Measurements from ENCODE around the gene UBE2E3. TPM values are rescaled to one million over a fixed set of nuclear protein-coding genes. Genes with fewer than 3 reads are reported as not detected.

Gene UBE2E3
- total RNA-seq, 1 donor from 2014 or later: 379 TPM

GRCh38 chr2:181104512-181105115 lies 124.2 kb downstream of the UBE2E3 start:
- no peaks in the 10 kb centered on the region for H3K9me3 Mint-ChIP-seq
- H3K27me3 Mint-ChIP-seq (ENCODE audit: insufficient read depth, low read depth): no peaks in the 10 kb centered on the region

GRCh38 chr2:181105562-181105961 lies 125.2 kb downstream of the UBE2E3 start:
- Histone ChIP-seq H3F3A (ENCODE audit: low read depth) (no peaks in the 10 kb centered on the region), H3K4me2 (no peak overlapping the region), H3K9me3 (ENCODE audit: low read depth) (no peaks in the 10 kb centered on the region), H3K27me3 (no peaks in the 10 kb centered on the region), H3K4me3 (no peak overlapping the region), H3K36me3 (no peaks in the 10 kb centered on the region), H2AFZ (replicated peaks) (no peak overlapping the region), H3K79me2 (ENCODE audit: low read depth) (no peaks in the 10 kb centered on the region), H3K27ac (no peak overlapping the region), H3K4me1 (peaks cover 13% of the 10 kb centered on the region), H3K9ac (no peak overlapping the region), H4K20me1 (ENCODE audit: low read depth) (no peaks in the 10 kb centered on the region)
- no peak overlapping the region for H3K27ac Mint-ChIP-seq
- no peak for DNase-seq (ENCODE audit: low spot score)
- no peaks in the 10 kb centered on the region for H3K9me3 Mint-ChIP-seq
- no peaks in the 10 kb centered on the region for H3K36me3 Mint-ChIP-seq
- H3K27me3 Mint-ChIP-seq (ENCODE audit: insufficient read depth, low read depth): no peaks in the 10 kb centered on the region
- peaks cover 14% of the 10 kb centered on the region for H3K4me1 Mint-ChIP-seq
- TF ChIP-seq CTCF (IDR thresholded peaks at IDR 0.05): no peak
- TF ChIP-seq EZH2 (IDR thresholded peaks at IDR 0.05): no peak
- TF ChIP-seq EZH2phosphoT487 (IDR thresholded peaks at IDR 0.05): no peak
- no peak overlapping the region for H3K4me3 Mint-ChIP-seq

More at GRCh38 chr2:181104512-181105115, 124.2 kb downstream of the UBE2E3 start:
- no peaks in the 10 kb centered on the region for H3K9me3 ChIP-seq (ENCODE audit: low read depth)
- no peaks in the 10 kb centered on the region for H3K27me3 ChIP-seq
- no peaks in the 10 kb centered on the region for H3K36me3 ChIP-seq
- Mint-ChIP-seq H3K27ac (no peak overlapping the region), H3K4me1 (peaks cover 14% of the 10 kb centered on the region), H3K36me3 (no peaks in the 10 kb centered on the region), H3K4me3 (no peak overlapping the region)
- no peak overlapping the region for H3K27ac ChIP-seq
- peak; percentile 91 for TF ChIP-seq CTCF (IDR thresholded peaks at IDR 0.05)
- no peak for TF ChIP-seq EZH2 (IDR thresholded peaks at IDR 0.05)
- no peak for TF ChIP-seq EZH2phosphoT487 (IDR thresholded peaks at IDR 0.05)
- H3K9ac ChIP-seq: no peak overlapping the region
- no peak overlapping the region for H3K4me3 ChIP-seq
- H3K4me2 ChIP-seq: no peak overlapping the region
- peak overlapping the region; percentile 52 for H2AFZ ChIP-seq (replicated peaks)
- H3K79me2 ChIP-seq (ENCODE audit: low read depth): no peaks in the 10 kb centered on the region
- DNase-seq (ENCODE audit: low spot score): peak; percentile 66
- H3K4me1 ChIP-seq: peaks cover 13% of the 10 kb centered on the region
- no peaks in the 10 kb centered on the region for H3F3A ChIP-seq (ENCODE audit: low read depth)
- H4K20me1 ChIP-seq (ENCODE audit: low read depth): no peaks in the 10 kb centered on the region

- Histone ChIP-seq H3K4me3 (no peak overlapping the region), H3K27ac (no peak overlapping the region), H3K4me1 (peaks cover 13% of the 10 kb centered on the region), H3K36me3 (no peaks in the 10 kb centered on the region), H3K27me3 (no peaks in the 10 kb centered on the region), H3K79me2 (ENCODE audit: low read depth) (no peaks in the 10 kb centered on the region), H4K20me1 (ENCODE audit: low read depth) (no peaks in the 10 kb centered on the region), H3F3A (ENCODE audit: low read depth) (no peaks in the 10 kb centered on the region), H2AFZ (replicated peaks) (no peak overlapping the region), H3K9me3 (ENCODE audit: low read depth) (no peaks in the 10 kb centered on the region), H3K9ac (no peak overlapping the region), H3K4me2 (no peak overlapping the region)
- H3K9me3 Mint-ChIP-seq: no peaks in the 10 kb centered on the region
- peaks cover 14% of the 10 kb centered on the region for H3K4me1 Mint-ChIP-seq
- TF ChIP-seq EZH2phosphoT487 (IDR thresholded peaks at IDR 0.05) (no peak), CTCF (IDR thresholded peaks at IDR 0.05) (no peak), EZH2 (IDR thresholded peaks at IDR 0.05) (no peak)
- H3K27ac Mint-ChIP-seq: no peak overlapping the region
- H3K4me3 Mint-ChIP-seq: no peak overlapping the region
- H3K27me3 Mint-ChIP-seq (ENCODE audit: insufficient read depth, low read depth): no peaks in the 10 kb centered on the region
- H3K36me3 Mint-ChIP-seq: no peaks in the 10 kb centered on the region
- DNase-seq (ENCODE audit: low spot score): peak; percentile 13
These were observed 125.8 kb downstream of the UBE2E3 start for GRCh38 chr2:181106229-181106628.
